Trophoblast cell (in vitro differentiated cells and primary cell): ENCODE data around the gene QPRT.

Source experiments
- DNase-seq, 2 donors: peaks; one replicate each; pipeline ENCODE4 v3.0.0-alpha.2; 2016
- H2AFZ ChIP-seq: 2 replicates; pipeline ENCODE4 v1.6.1; 2013; ENCODE audit warnings: low read length, moderate library complexity, mild to moderate bottlenecking; ENCODE audit not compliant: insufficient read depth, poor library complexity
- H2AK5ac ChIP-seq: 2 replicates; pipeline ENCODE4 v1.6.1; 2013; ENCODE audit warnings: mild to moderate bottlenecking, low read length
- H2BK120ac ChIP-seq: 2 replicates; pipeline ENCODE4 v1.6.1; 2013; ENCODE audit warnings: low read length, mild to moderate bottlenecking, moderate library complexity; ENCODE audit not compliant: insufficient read depth, poor library complexity
- H2BK12ac ChIP-seq: 2 replicates; pipeline ENCODE4 v1.6.1; 2013; ENCODE audit warnings: mild to moderate bottlenecking, low read length, moderate library complexity
- H2BK5ac ChIP-seq: 2 replicates; pipeline ENCODE4 v1.6.1; 2013; ENCODE audit warnings: low read length, low read depth, moderate library complexity, mild to moderate bottlenecking; ENCODE audit not compliant: poor library complexity
- H3K14ac ChIP-seq: 2 replicates; pipeline ENCODE4 v1.6.1; 2013; ENCODE audit warnings: mild to moderate bottlenecking, low read length
- H3K18ac ChIP-seq: 2 replicates; pipeline ENCODE4 v1.6.1; 2013; ENCODE audit warnings: mild to moderate bottlenecking, low read length
- H3K23ac ChIP-seq: 2 replicates; pipeline ENCODE4 v1.6.1; 2013; ENCODE audit warnings: low read length
- H3K27ac ChIP-seq: 2 replicates; pipeline ENCODE4 v1.5.1; 2013; ENCODE audit warnings: low read depth, mild to moderate bottlenecking, inconsistent platforms, low read length, moderate library complexity
- H3K27me3 ChIP-seq: 2 replicates; pipeline ENCODE4 v1.6.1; 2013; ENCODE audit warnings: inconsistent platforms, mild to moderate bottlenecking, low read length, moderate library complexity; ENCODE audit not compliant: insufficient read depth
- H3K36me3 ChIP-seq, 2 experiments: 1 replicate in 1 of 2; 2 replicates in 1 of 2; pipeline ENCODE4 v1.6.1; 2013; ENCODE audit warnings: low read length in 2 of 2, mild to moderate bottlenecking in 2 of 2, moderate library complexity in 1 of 2; ENCODE audit not compliant: insufficient read depth in 2 of 2, control insufficient read depth in 1 of 2
- H3K4ac ChIP-seq: 2 replicates; pipeline ENCODE4 v1.6.1; 2013; ENCODE audit warnings: low read depth, mild to moderate bottlenecking, low read length, moderate library complexity
- H3K4me1 ChIP-seq, 2 experiments: 1 replicate in 1 of 2; 2 replicates in 1 of 2; pipeline ENCODE4 v1.6.1; 2013; ENCODE audit warnings: low read length in 2 of 2, mild to moderate bottlenecking in 2 of 2, moderate library complexity in 1 of 2; ENCODE audit not compliant: insufficient read depth in 2 of 2, control insufficient read depth in 1 of 2
- H3K4me2 ChIP-seq: 2 replicates; pipeline ENCODE4 v1.6.1; 2013; ENCODE audit warnings: inconsistent platforms, mild to moderate bottlenecking, low read length, moderate library complexity
- H3K4me3 ChIP-seq: 2 replicates; pipeline ENCODE4 v1.5.1; 2013; ENCODE audit warnings: mild to moderate bottlenecking, low read depth, low read length, inconsistent platforms
- H3K79me1 ChIP-seq: one replicate; pipeline ENCODE4 v1.6.1; 2013; ENCODE audit warnings: low read length
- H3K79me2 ChIP-seq: 2 replicates; pipeline ENCODE4 v1.6.1; 2013; ENCODE audit warnings: low read length, mild to moderate bottlenecking; ENCODE audit not compliant: control insufficient read depth, insufficient read depth, poor library complexity
- H3K9ac ChIP-seq: 2 replicates; pipeline ENCODE4 v1.6.1; 2013; ENCODE audit warnings: mild to moderate bottlenecking, low read length
- H3K9me3 ChIP-seq: 2 replicates; pipeline ENCODE4 v1.6.1; 2013; ENCODE audit warnings: low read depth, mild to moderate bottlenecking, control low read depth, inconsistent platforms, low read length; ENCODE audit not compliant: insufficient read depth
- H4K12ac ChIP-seq: 2 replicates; pipeline ENCODE4 v1.6.1; 2013; ENCODE audit warnings: low read depth, mild to moderate bottlenecking, low read length, moderate library complexity
- H4K8ac ChIP-seq: 2 replicates; pipeline ENCODE4 v1.6.1; 2013; ENCODE audit warnings: low read depth, mild to moderate bottlenecking, low read length, moderate library complexity
- H4K91ac ChIP-seq: one replicate; pipeline ENCODE4 v1.6.1; 2013; ENCODE audit warnings: low read depth, mild to moderate bottlenecking, low read length, moderate library complexity
- WGBS: extraction: QIAGEN DNeasy Blood & Tissue Kit; methylation state at CpG from one replicate; pipeline ENCODE4 v1.1.7; 2013; ENCODE audit warnings: missing lambda C conversion rate; ENCODE audit not compliant: insufficient read length, insufficient coverage; ENCODE audit errors: extremely low coverage; 5-methylcytosine and 5-hydroxymethylcytosine counted together

QPRT gene

GRCh38 chr16:29736112-29736511 is 57.1 kb downstream of the QPRT start:
- Histone ChIP-seq H3K4me3 (no peak overlapping the region), H3K27me3 (no peaks in the 10 kb centered on the region), H2AK5ac (no peak overlapping the region), H3K79me1 (no peaks in the 10 kb centered on the region), H3K79me2 (no peaks in the 10 kb centered on the region), H3K9ac (no peak overlapping the region), H3K27ac (no peak overlapping the region), H2BK12ac (no peak overlapping the region), H3K36me3 (no peaks in the 10 kb centered on the region), H2AFZ (no peak overlapping the region), H3K4me2 (no peak overlapping the region), H4K8ac (no peak overlapping the region), H3K4me1 (peaks cover 0 to 2% of the 10 kb centered on the region in 2 experiments), H3K23ac (no peak overlapping the region), H2BK5ac (no peak overlapping the region), H2BK120ac (no peak overlapping the region), H4K12ac (no peak overlapping the region), H3K14ac (no peak overlapping the region), H3K4ac (no peak overlapping the region), H3K9me3 (no peaks in the 10 kb centered on the region), H4K91ac (no peak overlapping the region), H3K18ac (no peak overlapping the region)
- no CpG with 5 or more reads among the region's 5 CpGs for WGBS
- DNase-seq = no peak

- Histone ChIP-seq H3K36me3 (no peaks in the 10 kb centered on the region), H3K4me2 (no peak overlapping the region), H4K91ac (no peak overlapping the region), H2BK5ac (no peak overlapping the region), H3K18ac (no peak overlapping the region), H4K8ac (no peak overlapping the region), H3K9ac (no peak overlapping the region), H3K23ac (no peak overlapping the region), H2AK5ac (no peak overlapping the region), H3K79me2 (no peaks in the 10 kb centered on the region), H2AFZ (no peak overlapping the region), H3K14ac (no peak overlapping the region), H3K79me1 (no peaks in the 10 kb centered on the region), H3K4me1 (peaks cover 0 to 2% of the 10 kb centered on the region in 2 experiments), H3K4ac (no peak overlapping the region), H3K9me3 (no peaks in the 10 kb centered on the region), H2BK12ac (no peak overlapping the region), H3K4me3 (no peak overlapping the region), H3K27ac (no peak overlapping the region), H2BK120ac (no peak overlapping the region), H4K12ac (no peak overlapping the region), H3K27me3 (no peaks in the 10 kb centered on the region)
- no CpG with 5 or more reads among the region's 6 CpGs for WGBS
- no peak for DNase-seq
These were observed 57.8 kb downstream of the QPRT start for GRCh38 chr16:29736764-29737163.

DNA sequence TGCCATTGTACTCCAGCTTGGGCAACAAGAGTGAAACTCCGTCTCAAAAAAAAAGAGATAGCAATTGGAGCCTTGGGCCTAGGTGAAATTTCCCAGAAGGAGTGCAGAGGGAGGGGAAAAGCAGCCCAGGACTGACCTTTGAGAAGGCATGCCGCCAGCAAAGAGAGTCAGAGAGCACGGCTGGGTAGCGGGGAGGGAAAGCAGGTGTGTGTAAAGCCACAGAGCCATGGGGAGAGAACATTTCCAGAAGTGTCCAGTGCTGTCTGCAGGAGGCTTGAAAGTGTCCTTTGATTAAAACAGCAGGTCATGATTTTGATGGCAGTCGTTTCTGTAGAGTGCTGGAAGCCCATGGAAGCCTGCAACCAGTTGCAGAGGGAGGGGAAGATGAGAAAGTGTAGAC is 58.7 kb downstream of the QPRT start:
- Histone ChIP-seq H2AFZ (no peak overlapping the region), H3K36me3 (no peaks in the 10 kb centered on the region), H3K4me3 (no peak overlapping the region), H3K27me3 (no peaks in the 10 kb centered on the region), H3K18ac (no peak overlapping the region), H3K9me3 (no peaks in the 10 kb centered on the region), H4K8ac (no peak overlapping the region), H3K9ac (no peak overlapping the region), H4K91ac (no peak overlapping the region), H3K79me1 (no peaks in the 10 kb centered on the region), H3K4ac (no peak overlapping the region), H2AK5ac (no peak overlapping the region), H2BK120ac (no peak overlapping the region), H3K14ac (no peak overlapping the region), H4K12ac (no peak overlapping the region), H3K23ac (no peak overlapping the region), H3K4me1 (peaks cover 0 to 2% of the 10 kb centered on the region in 2 experiments), H3K79me2 (no peaks in the 10 kb centered on the region), H2BK12ac (no peak overlapping the region), H3K27ac (no peak overlapping the region), H3K4me2 (no peak overlapping the region), H2BK5ac (no peak overlapping the region)
- DNase-seq = no peak
- no CpG with 5 or more reads among the region's 5 CpGs for WGBS

- no peak overlapping the region for H3K4me2 ChIP-seq
- no peak overlapping the region for H2BK5ac ChIP-seq
- H3K36me3 ChIP-seq = no peaks in the 10 kb centered on the region
- DNase-seq = no peak
- H4K8ac ChIP-seq = no peak overlapping the region
- H4K12ac ChIP-seq = no peak overlapping the region
- H3K9me3 ChIP-seq = no peaks in the 10 kb centered on the region
- no peaks in the 10 kb centered on the region for H3K79me1 ChIP-seq
- no peak overlapping the region for H3K18ac ChIP-seq
- no peaks in the 10 kb centered on the region for H3K79me2 ChIP-seq
- no peak overlapping the region for H3K4me3 ChIP-seq
- no CpG with 5 or more reads among the region's 2 CpGs for WGBS
- H3K14ac ChIP-seq = no peak overlapping the region
- H2AK5ac ChIP-seq = no peak overlapping the region
- H3K23ac ChIP-seq = no peak overlapping the region
- no peak overlapping the region for H3K27ac ChIP-seq
- H3K9ac ChIP-seq = no peak overlapping the region
- no peak overlapping the region for H2BK12ac ChIP-seq
- H2BK120ac ChIP-seq = no peak overlapping the region
- H3K27me3 ChIP-seq = no peaks in the 10 kb centered on the region
- H2AFZ ChIP-seq = no peak overlapping the region
- H4K91ac ChIP-seq = no peak overlapping the region
- H3K4me1 ChIP-seq = peaks cover 0 to 2% of the 10 kb centered on the region in 2 experiments
- H3K4ac ChIP-seq = no peak overlapping the region
These were observed 59.5 kb downstream of the QPRT start for GRCh38 chr16:29738514-29738913.
